Stomach (tissue), 4 donors: ENCODE results near the gene FAHD1.

Experiments
- CTCF ChIP-seq, 7 experiments: fragments of 450-650 bp in 4 of 7; fragments of 200-600 bp in 3 of 7; sonication (generic) in 3 of 7; IDR thresholded peaks; one replicate each; pipeline ENCODE4 v1.5.1; 2016 to 2019; ENCODE audit warnings: antibody characterized with exemption in 7 of 7, control low read depth in 2 of 7, mild to moderate bottlenecking in 1 of 7
- POLR2A ChIP-seq, 4 donors: fragments of 450-650 bp; IDR thresholded peaks; one replicate each; pipeline ENCODE4 v1.6.1; 2016; ENCODE audit warnings: antibody characterized with exemption in 4 of 4, control low read depth in 2 of 4, mild to moderate bottlenecking in 1 of 4, moderate library complexity in 1 of 4

DNA sequence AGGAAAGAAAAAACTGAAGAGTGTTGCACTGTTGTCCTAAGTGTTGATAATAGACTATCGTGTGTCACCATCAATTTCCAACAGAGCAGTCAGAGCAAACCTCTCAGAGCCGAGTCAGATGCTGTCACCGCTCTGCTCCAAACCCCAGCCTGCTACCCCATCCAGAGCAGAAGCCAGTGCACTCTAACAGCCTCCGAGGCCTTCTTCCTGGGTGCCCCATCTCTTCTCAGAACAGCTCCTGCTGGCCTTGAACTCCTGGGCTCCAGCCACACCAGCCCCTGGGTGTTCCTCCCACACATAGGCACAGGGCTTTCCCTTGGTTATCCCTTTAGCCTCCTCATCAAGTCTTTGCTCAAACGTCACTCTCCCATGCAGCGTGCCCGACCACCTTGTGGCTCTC lies 24.0 kb downstream of the FAHD1 start:
- TF ChIP-seq CTCF (IDR thresholded peaks at IDR 0.05), result no peak
- TF ChIP-seq POLR2A (IDR thresholded peaks at IDR 0.05), result no peak
